ENCODE results near the gene ATE1. TPM values are rescaled to one million over a fixed set of nuclear protein-coding genes. Genes with fewer than 3 reads are reported as not detected.

ATE1 gene
- total RNA-seq, 1 experiment from 2014 or later, result 39.2 TPM

DNA sequence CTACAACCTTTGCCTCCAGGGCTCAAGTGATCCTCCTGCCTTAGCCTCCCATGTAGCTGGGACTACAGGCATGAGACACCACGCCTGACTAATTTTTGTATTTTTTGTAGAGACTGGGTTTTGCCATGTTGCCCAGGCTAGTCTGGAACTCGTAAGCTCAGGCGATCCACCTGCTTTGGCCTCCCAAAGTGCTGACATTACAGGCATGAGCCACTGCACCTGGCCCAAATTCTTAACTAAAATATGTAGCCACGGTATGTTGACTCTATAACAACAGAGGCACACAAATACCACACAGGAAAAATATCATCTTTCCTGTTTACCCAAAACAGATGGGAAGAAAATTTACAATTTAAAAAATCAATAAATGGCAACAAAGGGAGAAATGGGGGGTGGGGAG, 115.8 kb downstream of the ATE1 start:
- Histone ChIP-seq H3K4me1 (ENCODE audit: control insufficient read depth in 1 of 2, insufficient read depth in 2 of 2, low read length in 2 of 2) (no peaks in the 10 kb centered on the region), H2AFZ (ENCODE audit: low read depth, low read length, poor library complexity, severe bottlenecking) (no peak overlapping the region), H3K4me3 (replicated peaks in 1 of 2; ENCODE audit: low read depth in 1 of 2, low read length in 2 of 2) (no peak overlapping the region), H3K9me3 (ENCODE audit: control insufficient read depth in 1 of 2, insufficient read depth in 1 of 2, low read depth in 1 of 2, low read length in 2 of 2) (no peaks in the 10 kb centered on the region), H3K27ac (ENCODE audit: low read depth, low read length) (no peak overlapping the region), H3K36me3 (ENCODE audit: control insufficient read depth in 1 of 2, insufficient read depth in 2 of 2, low read length in 2 of 2) (no peaks in the 10 kb centered on the region), H3K9me2 (ENCODE audit: insufficient read depth) (no peaks in the 10 kb centered on the region), H3K79me2 (ENCODE audit: insufficient read depth, low read length) (no peaks in the 10 kb centered on the region), H3K9ac (ENCODE audit: low read length) (no peak overlapping the region), H3K27me3 (ENCODE audit: insufficient read depth, low read length) (no peaks in the 10 kb centered on the region), H3K4me2 (ENCODE audit: low read length) (no peak overlapping the region), H4K20me1 (ENCODE audit: insufficient read depth) (no peaks in the 10 kb centered on the region; the same call in 1 of the 2 replicates)
- DNase-seq (ENCODE audit: low read depth, low spot score), result no peak
- TF ChIP-seq RAD21 (IDR thresholded peaks at IDR 0.05; ENCODE audit: low read depth) (no peak), TCF7L2 (IDR thresholded peaks at IDR 0.05; ENCODE audit: borderline replicate concordance, extremely low read depth, insufficient read depth, insufficient read length) (no peak), SRF (IDR thresholded peaks at IDR 0.05; ENCODE audit: low read depth) (no peak)
- ChIA-PET CTCF (interaction anchor here (1.2 kb wide), 1 partner anchor 13 kb away, joined by 3 read pairs; no protein-coding TSS in a partner anchor), RAD21 (ENCODE audit: low non-redundant PET in 1 of 2, low total read pairs in 2 of 2, uncharacterized antibody in 2 of 2, unreplicated experiment in 2 of 2) (no interaction called here), POLR2A (no interaction called here)
- ATAC-seq, result no peak
- no TSS peak for BruUV-seq (replicated peaks)
- intact Hi-C loops (cut with micrococcal nuclease), result no loop called here

DNA sequence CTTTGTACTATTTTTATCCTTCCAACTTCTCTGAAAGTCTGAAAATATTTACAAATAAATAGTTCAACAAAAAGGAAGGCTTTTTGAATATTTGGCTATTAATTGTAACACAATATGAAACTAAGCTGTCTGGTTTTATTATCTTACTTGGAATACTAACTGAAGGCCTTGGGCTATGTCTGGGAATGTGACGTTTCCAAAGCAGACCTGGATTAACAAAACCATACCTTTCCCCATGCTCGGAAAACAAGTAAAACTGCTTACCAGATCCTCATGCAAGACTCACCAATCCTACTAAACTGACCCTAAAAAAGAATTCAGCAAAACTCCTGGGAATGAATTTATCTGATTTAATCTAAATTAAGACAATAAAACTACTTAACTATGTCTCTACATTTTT, 116.4 kb downstream of the ATE1 start:
- Histone ChIP-seq H3K9me3 (ENCODE audit: control insufficient read depth in 1 of 2, insufficient read depth in 1 of 2, low read depth in 1 of 2, low read length in 2 of 2) (no peaks in the 10 kb centered on the region), H3K9me2 (ENCODE audit: insufficient read depth) (no peaks in the 10 kb centered on the region), H3K9ac (ENCODE audit: low read length) (no peak overlapping the region), H3K4me1 (ENCODE audit: control insufficient read depth in 1 of 2, insufficient read depth in 2 of 2, low read length in 2 of 2) (no peaks in the 10 kb centered on the region), H3K4me3 (replicated peaks in 1 of 2; ENCODE audit: low read depth in 1 of 2, low read length in 2 of 2) (no peak overlapping the region), H3K4me2 (ENCODE audit: low read length) (no peak overlapping the region), H3K27me3 (ENCODE audit: insufficient read depth, low read length) (no peaks in the 10 kb centered on the region), H4K20me1 (ENCODE audit: insufficient read depth) (no peaks in the 10 kb centered on the region; the same call in 1 of the 2 replicates), H3K79me2 (ENCODE audit: insufficient read depth, low read length) (no peaks in the 10 kb centered on the region), H3K36me3 (ENCODE audit: control insufficient read depth in 1 of 2, insufficient read depth in 2 of 2, low read length in 2 of 2) (no peaks in the 10 kb centered on the region), H2AFZ (ENCODE audit: low read depth, low read length, poor library complexity, severe bottlenecking) (no peak overlapping the region), H3K27ac (ENCODE audit: low read depth, low read length) (no peak overlapping the region)
- RAD21 ChIA-PET (ENCODE audit: low non-redundant PET in 1 of 2, low total read pairs in 2 of 2, uncharacterized antibody in 2 of 2, unreplicated experiment in 2 of 2), result no interaction called here
- no peak for TF ChIP-seq POLR2AphosphoS5 (IDR thresholded peaks at IDR 0.05; ENCODE audit: low read depth, low read length)
- TF ChIP-seq, protein P1, sequence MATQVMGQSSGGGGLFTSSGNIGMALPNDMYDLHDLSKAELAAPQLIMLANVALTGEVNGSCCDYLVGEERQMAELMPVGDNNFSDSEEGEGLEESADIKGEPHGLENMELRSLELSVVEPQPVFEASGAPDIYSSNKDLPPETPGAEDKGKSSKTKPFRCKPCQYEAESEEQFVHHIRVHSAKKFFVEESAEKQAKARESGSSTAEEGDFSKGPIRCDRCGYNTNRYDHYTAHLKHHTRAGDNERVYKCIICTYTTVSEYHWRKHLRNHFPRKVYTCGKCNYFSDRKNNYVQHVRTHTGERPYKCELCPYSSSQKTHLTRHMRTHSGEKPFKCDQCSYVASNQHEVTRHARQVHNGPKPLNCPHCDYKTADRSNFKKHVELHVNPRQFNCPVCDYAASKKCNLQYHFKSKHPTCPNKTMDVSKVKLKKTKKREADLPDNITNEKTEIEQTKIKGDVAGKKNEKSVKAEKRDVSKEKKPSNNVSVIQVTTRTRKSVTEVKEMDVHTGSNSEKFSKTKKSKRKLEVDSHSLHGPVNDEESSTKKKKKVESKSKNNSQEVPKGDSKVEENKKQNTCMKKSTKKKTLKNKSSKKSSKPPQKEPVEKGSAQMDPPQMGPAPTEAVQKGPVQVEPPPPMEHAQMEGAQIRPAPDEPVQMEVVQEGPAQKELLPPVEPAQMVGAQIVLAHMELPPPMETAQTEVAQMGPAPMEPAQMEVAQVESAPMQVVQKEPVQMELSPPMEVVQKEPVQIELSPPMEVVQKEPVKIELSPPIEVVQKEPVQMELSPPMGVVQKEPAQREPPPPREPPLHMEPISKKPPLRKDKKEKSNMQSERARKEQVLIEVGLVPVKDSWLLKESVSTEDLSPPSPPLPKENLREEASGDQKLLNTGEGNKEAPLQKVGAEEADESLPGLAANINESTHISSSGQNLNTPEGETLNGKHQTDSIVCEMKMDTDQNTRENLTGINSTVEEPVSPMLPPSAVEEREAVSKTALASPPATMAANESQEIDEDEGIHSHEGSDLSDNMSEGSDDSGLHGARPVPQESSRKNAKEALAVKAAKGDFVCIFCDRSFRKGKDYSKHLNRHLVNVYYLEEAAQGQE (IDR thresholded peaks at IDR 0.05; ENCODE audit: low read depth), result no peak
- TF ChIP-seq, protein P2, sequence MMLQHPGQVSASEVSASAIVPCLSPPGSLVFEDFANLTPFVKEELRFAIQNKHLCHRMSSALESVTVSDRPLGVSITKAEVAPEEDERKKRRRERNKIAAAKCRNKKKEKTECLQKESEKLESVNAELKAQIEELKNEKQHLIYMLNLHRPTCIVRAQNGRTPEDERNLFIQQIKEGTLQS (IDR thresholded peaks at IDR 0.05), result no peak
- TF ChIP-seq SIN3A (IDR thresholded peaks at IDR 0.05; ENCODE audit: low read depth), result no peak
- TF ChIP-seq JUND (IDR thresholded peaks at IDR 0.05), result no peak
- no peak for TF ChIP-seq SRF (IDR thresholded peaks at IDR 0.05; ENCODE audit: low read depth)
- TF ChIP-seq SP1 (IDR thresholded peaks at IDR 0.05; ENCODE audit: low read depth), result no peak
- no peak for TF ChIP-seq EZH2phosphoT487 (IDR thresholded peaks at IDR 0.05; ENCODE audit: borderline replicate concordance)
- no peak for TF ChIP-seq ZNF274 (IDR thresholded peaks at IDR 0.05; ENCODE audit: low read depth, low read length)
- TF ChIP-seq CEBPB (IDR thresholded peaks at IDR 0.05; ENCODE audit: low read depth), result no peak
- TF ChIP-seq, protein P3, sequence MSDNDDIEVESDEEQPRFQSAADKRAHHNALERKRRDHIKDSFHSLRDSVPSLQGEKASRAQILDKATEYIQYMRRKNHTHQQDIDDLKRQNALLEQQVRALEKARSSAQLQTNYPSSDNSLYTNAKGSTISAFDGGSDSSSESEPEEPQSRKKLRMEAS (IDR thresholded peaks at IDR 0.05), result no peak
- no peak for TF ChIP-seq YY1 (IDR thresholded peaks at IDR 0.05; ENCODE audit: extremely low read depth, insufficient replicate concordance, low read depth, low read length)
- no peak for TF ChIP-seq ZFX (IDR thresholded peaks at IDR 0.05)
- ATAC-seq, result no peak
- no TSS peak for BruUV-seq (replicated peaks)
- DNase-seq (ENCODE audit: low read depth, low spot score), result no peak
- CTCF ChIA-PET, result no interaction called here
- POLR2A ChIA-PET, result no interaction called here
- intact Hi-C loops (cut with micrococcal nuclease), result no loop called here

All from HCT116 (cell line).